Endodermal cell (in vitro differentiated cells): ENCODE data around the gene CHST6. TPM values are rescaled to one million over a fixed set of nuclear protein-coding genes. Genes with fewer than 3 reads are reported as not detected.
A peak's percentile ranks its signal among the peaks of the same experiment; 100 is the strongest.

Experiments used
- DNase-seq: peaks from one replicate; pipeline ENCODE4 v3.0.0-alpha.2; 2017
- H3K27ac ChIP-seq: 2 replicates; pipeline ENCODE4 v1.5.1; 2013; ENCODE audit warnings: mild to moderate bottlenecking, low read depth, low read length, moderate library complexity
- H3K27me3 ChIP-seq: 2 replicates; pipeline ENCODE4 v1.6.1; 2013; ENCODE audit warnings: mild to moderate bottlenecking, low read length, moderate library complexity; ENCODE audit not compliant: insufficient read depth, control insufficient read depth, poor library complexity, severe bottlenecking
- H3K36me3 ChIP-seq: 2 replicates; pipeline ENCODE4 v1.7.0; 2013; ENCODE audit warnings: mild to moderate bottlenecking, low read length, moderate library complexity; ENCODE audit not compliant: control insufficient read depth, insufficient read depth
- H3K4me1 ChIP-seq: one replicate; pipeline ENCODE4 v1.7.0; 2013; ENCODE audit warnings: low read length; ENCODE audit not compliant: control insufficient read depth, insufficient read depth
- H3K4me3 ChIP-seq: 2 replicates; pipeline ENCODE4 v1.5.1; 2013; ENCODE audit warnings: mild to moderate bottlenecking, low read length, moderate library complexity
- H3K9ac ChIP-seq: 2 replicates; pipeline ENCODE4 v1.6.1; 2013; ENCODE audit warnings: mild to moderate bottlenecking, low read length, moderate library complexity; ENCODE audit not compliant: poor library complexity, severe bottlenecking; ENCODE audit errors: extremely low read depth
- H3K9me3 ChIP-seq: 2 replicates; pipeline ENCODE4 v1.6.1; 2013; ENCODE audit warnings: mild to moderate bottlenecking, low read length, moderate library complexity; ENCODE audit not compliant: control insufficient read depth
- H3K27ac Mint-ChIP-seq: 2 replicates; pipeline ENCODE4 v1.8.0; 2020; ENCODE audit warnings: mixed read lengths
- H3K27me3 Mint-ChIP-seq: 2 replicates; pipeline ENCODE4 v1.8.0; 2021; ENCODE audit warnings: mild to moderate bottlenecking, mixed read lengths; ENCODE audit not compliant: insufficient read depth
- H3K36me3 Mint-ChIP-seq: 2 replicates; pipeline ENCODE4 v1.8.0; 2020; ENCODE audit warnings: low read depth, mixed read lengths
- H3K4me1 Mint-ChIP-seq: 2 replicates; pipeline ENCODE4 v1.8.0; 2020; ENCODE audit warnings: mixed read lengths
- H3K4me3 Mint-ChIP-seq: 2 replicates; pipeline ENCODE4 v1.8.0; 2020; ENCODE audit warnings: mild to moderate bottlenecking, moderate library complexity, mixed read lengths
- H3K9me3 Mint-ChIP-seq: 2 replicates; pipeline ENCODE4 v1.8.0; 2020; ENCODE audit warnings: mild to moderate bottlenecking, mixed read lengths
- CTCF ChIP-seq: fragments of 200-600 bp; sonication (generic); conservative IDR thresholded peaks from 2 replicates; pipeline ENCODE4 v1.5.0; 2021; ENCODE audit warnings: antibody characterized with exemption, mild to moderate bottlenecking
- WGBS, 2 experiments: methylation state at CpG; one replicate each; pipeline versions ENCODE4 v1.1.5 to v1.1.7; 2013; ENCODE audit warnings: missing lambda C conversion rate in 2 of 2, mixed read lengths in 1 of 2; ENCODE audit not compliant: insufficient coverage in 1 of 2, insufficient read length in 1 of 2; 5-methylcytosine and 5-hydroxymethylcytosine counted together
- total RNA-seq, 2 donors: library from RNA; stranded (reverse); fragmentation: NEBNext Ultra II Directional in 1 of 2; extraction: Animal tissue kit (Norgen Biotek cat#: 25700) in 1 of 2; gene quantifications; 2 replicates in 1 of 2; 3 replicates in 1 of 2; pipeline ENCODE4 v1.2.1, GENCODE V29; 2021

Gene CHST6
- total RNA-seq, 2 donors from 2014 or later = 13.5 to 15.9 TPM

- H3K9ac ChIP-seq = no peak overlapping the region
- no peak overlapping the region for H3K27ac Mint-ChIP-seq
Measured at GRCh38 chr16:75534560-75535205, 39.4 kb upstream of the CHST6 start.

DNA sequence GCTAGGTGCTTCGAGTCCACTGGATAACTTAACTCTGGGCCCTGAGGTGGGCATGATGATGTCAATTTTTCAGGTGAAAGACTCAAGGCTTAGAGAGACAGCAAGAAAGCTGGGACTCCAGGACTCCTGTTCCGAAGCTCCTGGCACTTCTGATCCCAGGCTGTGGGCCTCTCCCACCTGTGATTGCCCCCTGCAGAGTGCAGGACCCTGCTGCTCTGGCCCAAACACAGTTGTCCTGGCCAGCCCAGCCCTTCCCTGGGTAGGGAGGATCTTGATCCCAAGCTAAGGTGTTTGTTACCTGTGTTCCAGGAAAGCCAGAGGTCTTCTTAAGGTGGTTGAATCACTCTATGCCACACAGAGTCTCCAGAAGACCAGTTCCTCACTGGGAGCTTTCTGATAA, 37.5 kb upstream of the CHST6 start:
- H3K27ac Mint-ChIP-seq = no peak overlapping the region
- Histone ChIP-seq H3K36me3 (no peaks in the 10 kb centered on the region), H3K9ac (no peak overlapping the region), H3K27ac (no peak overlapping the region), H3K9me3 (no peaks in the 10 kb centered on the region), H3K4me3 (no peak overlapping the region), H3K27me3 (no peaks in the 10 kb centered on the region), H3K4me1 (no peaks in the 10 kb centered on the region)
- H3K27me3 Mint-ChIP-seq = no peaks in the 10 kb centered on the region
- TF ChIP-seq CTCF = no peak
- H3K4me1 Mint-ChIP-seq = no peaks in the 10 kb centered on the region
- H3K4me3 Mint-ChIP-seq = no peak overlapping the region
- 98% methylated on average over 2 of the region's 2 CpGs; no CpG with 5 or more reads in 1 of the 2 experiments for WGBS, 2 experiments
- no peaks in the 10 kb centered on the region for H3K9me3 Mint-ChIP-seq
- no peak for DNase-seq
- H3K36me3 Mint-ChIP-seq = no peaks in the 10 kb centered on the region

More at GRCh38 chr16:75534560-75535205, 39.4 kb upstream of the CHST6 start:
- H3K27me3 ChIP-seq = no peaks in the 10 kb centered on the region
- 91 to 95% methylated on average over 19 of the region's 19 CpGs for WGBS, 2 experiments
- no peaks in the 10 kb centered on the region for H3K9me3 ChIP-seq
- TF ChIP-seq CTCF = no peak
- no peaks in the 10 kb centered on the region for H3K36me3 Mint-ChIP-seq
- no peak for DNase-seq
- H3K27ac ChIP-seq = no peak overlapping the region
- H3K4me3 ChIP-seq = no peak overlapping the region
- no peak overlapping the region for H3K4me3 Mint-ChIP-seq
- no peaks in the 10 kb centered on the region for H3K4me1 ChIP-seq
- no peaks in the 10 kb centered on the region for H3K36me3 ChIP-seq
- no peaks in the 10 kb centered on the region for H3K4me1 Mint-ChIP-seq
- no peaks in the 10 kb centered on the region for H3K9me3 Mint-ChIP-seq
- no peaks in the 10 kb centered on the region for H3K27me3 Mint-ChIP-seq

- no peaks in the 10 kb centered on the region for H3K36me3 Mint-ChIP-seq
- no peaks in the 10 kb centered on the region for H3K4me1 Mint-ChIP-seq
- TF ChIP-seq CTCF = no peak
- H3K4me3 Mint-ChIP-seq = no peak overlapping the region
- Histone ChIP-seq H3K27me3 (no peaks in the 10 kb centered on the region), H3K4me3 (no peak overlapping the region), H3K9ac (no peak overlapping the region), H3K9me3 (no peaks in the 10 kb centered on the region), H3K4me1 (no peaks in the 10 kb centered on the region), H3K36me3 (no peaks in the 10 kb centered on the region), H3K27ac (no peak overlapping the region)
- WGBS, 2 experiments = 89 to 90% methylated on average over 2 to 8 of the region's 8 CpGs
- H3K27me3 Mint-ChIP-seq = no peaks in the 10 kb centered on the region
- DNase-seq = peak; percentile 46
- H3K9me3 Mint-ChIP-seq = no peaks in the 10 kb centered on the region
- H3K27ac Mint-ChIP-seq = no peak overlapping the region
Measured at GRCh38 chr16:75532142-75532765, 37.0 kb upstream of the CHST6 start.
